Measurements from ENCODE around the gene TMEM120B.
"Not testable (repeated sequence)": the region's sequence is repeated elsewhere in the genome, so short reads cannot be mapped to it uniquely, and the experiment has no call there.

The TMEM120B gene

GRCh38 chr12:121755591-121755990 is 43.0 kb downstream of the TMEM120B start:
- Histone ChIP-seq H3K36me3 (ENCODE audit: control insufficient read depth in 2 of 2, insufficient read depth in 2 of 2, low read length in 2 of 2) (no peaks in the 10 kb centered on the region), H3K4me3 (ENCODE audit: low read length in 2 of 2) (no peak overlapping the region), H3K27me3 (ENCODE audit: control insufficient read depth in 2 of 2, insufficient read depth in 2 of 2, low read length in 2 of 2) (no peaks in the 10 kb centered on the region), H3K4me1 (ENCODE audit: control insufficient read depth in 2 of 2, insufficient read depth in 2 of 2, low read length in 2 of 2) (no peaks in the 10 kb centered on the region), H3K9me3 (ENCODE audit: control insufficient read depth in 2 of 2, low read length in 2 of 2) (no peaks in the 10 kb centered on the region), H3K27ac (ENCODE audit: low read depth in 2 of 2, low read length in 2 of 2) (no peak overlapping the region), H3K9ac (ENCODE audit: low read depth in 1 of 2, low read length in 2 of 2) (no peak overlapping the region)

- not testable (repeated sequence) for H3K27me3 ChIP-seq (ENCODE audit: control insufficient read depth in 2 of 2, insufficient read depth in 2 of 2, low read length in 2 of 2); H3K36me3 ChIP-seq (ENCODE audit: control insufficient read depth in 2 of 2, insufficient read depth in 2 of 2, low read length in 2 of 2); H3K9ac ChIP-seq (ENCODE audit: low read depth in 1 of 2, low read length in 2 of 2); H3K9me3 ChIP-seq (ENCODE audit: control insufficient read depth in 2 of 2, low read length in 2 of 2); H3K4me3 ChIP-seq (ENCODE audit: low read length in 2 of 2); H3K4me1 ChIP-seq (ENCODE audit: control insufficient read depth in 2 of 2, insufficient read depth in 2 of 2, low read length in 2 of 2); H3K27ac ChIP-seq (ENCODE audit: low read depth in 2 of 2, low read length in 2 of 2)
Observed at GRCh38 chr12:121758536-121758935, 46.0 kb downstream of the TMEM120B start.

GRCh38 chr12:121762269-121762668 is 49.7 kb downstream of the TMEM120B start:
- Histone ChIP-seq H3K4me1 (ENCODE audit: control insufficient read depth in 2 of 2, insufficient read depth in 2 of 2, low read length in 2 of 2) (no peaks in the 10 kb centered on the region), H3K36me3 (ENCODE audit: control insufficient read depth in 2 of 2, insufficient read depth in 2 of 2, low read length in 2 of 2) (no peaks in the 10 kb centered on the region), H3K9me3 (ENCODE audit: control insufficient read depth in 2 of 2, low read length in 2 of 2) (no peaks in the 10 kb centered on the region), H3K27me3 (ENCODE audit: control insufficient read depth in 2 of 2, insufficient read depth in 2 of 2, low read length in 2 of 2) (no peaks in the 10 kb centered on the region), H3K27ac (ENCODE audit: low read depth in 2 of 2, low read length in 2 of 2) (no peak overlapping the region), H3K4me3 (ENCODE audit: low read length in 2 of 2) (no peak overlapping the region), H3K9ac (ENCODE audit: low read depth in 1 of 2, low read length in 2 of 2) (no peak overlapping the region)

GRCh38 chr12:121764808-121765207 is 52.3 kb downstream of the TMEM120B start:
- Histone ChIP-seq H3K4me3 (ENCODE audit: low read length in 2 of 2) (no peak overlapping the region), H3K4me1 (ENCODE audit: control insufficient read depth in 2 of 2, insufficient read depth in 2 of 2, low read length in 2 of 2) (peaks cover 0 to 3% of the 10 kb centered on the region in 2 donors), H3K9ac (ENCODE audit: low read depth in 1 of 2, low read length in 2 of 2) (no peak overlapping the region), H3K36me3 (ENCODE audit: control insufficient read depth in 2 of 2, insufficient read depth in 2 of 2, low read length in 2 of 2) (no peaks in the 10 kb centered on the region), H3K9me3 (ENCODE audit: control insufficient read depth in 2 of 2, low read length in 2 of 2) (no peaks in the 10 kb centered on the region), H3K27me3 (ENCODE audit: control insufficient read depth in 2 of 2, insufficient read depth in 2 of 2, low read length in 2 of 2) (no peaks in the 10 kb centered on the region), H3K27ac (ENCODE audit: low read depth in 2 of 2, low read length in 2 of 2) (no peak overlapping the region)

- H3K36me3 ChIP-seq (ENCODE audit: control insufficient read depth in 2 of 2, insufficient read depth in 2 of 2, low read length in 2 of 2) = no peaks in the 10 kb centered on the region
- no peak overlapping the region for H3K27ac ChIP-seq (ENCODE audit: low read depth in 2 of 2, low read length in 2 of 2)
- H3K4me3 ChIP-seq (ENCODE audit: low read length in 2 of 2) = no peak overlapping the region
- no peaks in the 10 kb centered on the region for H3K27me3 ChIP-seq (ENCODE audit: control insufficient read depth in 2 of 2, insufficient read depth in 2 of 2, low read length in 2 of 2)
- no peaks in the 10 kb centered on the region for H3K9me3 ChIP-seq (ENCODE audit: control insufficient read depth in 2 of 2, low read length in 2 of 2)
- peaks cover 2 to 5% of the 10 kb centered on the region in 2 donors for H3K4me1 ChIP-seq (ENCODE audit: control insufficient read depth in 2 of 2, insufficient read depth in 2 of 2, low read length in 2 of 2)
- no peak overlapping the region for H3K9ac ChIP-seq (ENCODE audit: low read depth in 1 of 2, low read length in 2 of 2)
Observed at GRCh38 chr12:121765573-121765972, 53.0 kb downstream of the TMEM120B start.

GRCh38 chr12:121766290-121767039 is 53.9 kb downstream of the TMEM120B start:
- Histone ChIP-seq H3K36me3 (ENCODE audit: control insufficient read depth in 2 of 2, insufficient read depth in 2 of 2, low read length in 2 of 2) (no peaks in the 10 kb centered on the region), H3K27me3 (ENCODE audit: control insufficient read depth in 2 of 2, insufficient read depth in 2 of 2, low read length in 2 of 2) (no peaks in the 10 kb centered on the region), H3K27ac (ENCODE audit: low read depth in 2 of 2, low read length in 2 of 2) (no peak overlapping the region), H3K4me1 (ENCODE audit: control insufficient read depth in 2 of 2, insufficient read depth in 2 of 2, low read length in 2 of 2) (peaks cover 2 to 5% of the 10 kb centered on the region in 2 donors), H3K4me3 (ENCODE audit: low read length in 2 of 2) (no peak overlapping the region), H3K9me3 (ENCODE audit: control insufficient read depth in 2 of 2, low read length in 2 of 2) (no peaks in the 10 kb centered on the region), H3K9ac (ENCODE audit: low read depth in 1 of 2, low read length in 2 of 2) (no peak overlapping the region)

- Histone ChIP-seq H3K4me3 (ENCODE audit: low read length in 2 of 2) (no peak overlapping the region), H3K27ac (ENCODE audit: low read depth in 2 of 2, low read length in 2 of 2) (no peak overlapping the region), H3K9ac (ENCODE audit: low read depth in 1 of 2, low read length in 2 of 2) (no peak overlapping the region), H3K36me3 (ENCODE audit: control insufficient read depth in 2 of 2, insufficient read depth in 2 of 2, low read length in 2 of 2) (no peaks in the 10 kb centered on the region), H3K4me1 (ENCODE audit: control insufficient read depth in 2 of 2, insufficient read depth in 2 of 2, low read length in 2 of 2) (peaks cover 2 to 5% of the 10 kb centered on the region in 2 donors), H3K27me3 (ENCODE audit: control insufficient read depth in 2 of 2, insufficient read depth in 2 of 2, low read length in 2 of 2) (no peaks in the 10 kb centered on the region), H3K9me3 (ENCODE audit: control insufficient read depth in 2 of 2, low read length in 2 of 2) (no peaks in the 10 kb centered on the region)
Observed at GRCh38 chr12:121767525-121768016, 55.0 kb downstream of the TMEM120B start.

- Histone ChIP-seq H3K36me3 (ENCODE audit: control insufficient read depth in 2 of 2, insufficient read depth in 2 of 2, low read length in 2 of 2) (no peaks in the 10 kb centered on the region), H3K27ac (ENCODE audit: low read depth in 2 of 2, low read length in 2 of 2) (no peak overlapping the region), H3K9me3 (ENCODE audit: control insufficient read depth in 2 of 2, low read length in 2 of 2) (no peaks in the 10 kb centered on the region), H3K4me3 (ENCODE audit: low read length in 2 of 2) (no peak overlapping the region), H3K4me1 (ENCODE audit: control insufficient read depth in 2 of 2, insufficient read depth in 2 of 2, low read length in 2 of 2) (peaks cover 5 to 8% of the 10 kb centered on the region in 2 donors), H3K27me3 (ENCODE audit: control insufficient read depth in 2 of 2, insufficient read depth in 2 of 2, low read length in 2 of 2) (no peaks in the 10 kb centered on the region), H3K9ac (ENCODE audit: low read depth in 1 of 2, low read length in 2 of 2) (no peak overlapping the region)
Observed at GRCh38 chr12:121769297-121769830, 56.8 kb downstream of the TMEM120B start.

GRCh38 chr12:121769831-121770301 is 57.3 kb downstream of the TMEM120B start:
- Histone ChIP-seq H3K9ac (ENCODE audit: low read depth in 1 of 2, low read length in 2 of 2) (no peak overlapping the region), H3K36me3 (ENCODE audit: control insufficient read depth in 2 of 2, insufficient read depth in 2 of 2, low read length in 2 of 2) (no peaks in the 10 kb centered on the region), H3K4me3 (ENCODE audit: low read length in 2 of 2) (no peak overlapping the region), H3K4me1 (ENCODE audit: control insufficient read depth in 2 of 2, insufficient read depth in 2 of 2, low read length in 2 of 2) (peaks cover 5 to 8% of the 10 kb centered on the region in 2 donors), H3K27ac (ENCODE audit: low read depth in 2 of 2, low read length in 2 of 2) (no peak overlapping the region), H3K9me3 (ENCODE audit: control insufficient read depth in 2 of 2, low read length in 2 of 2) (no peaks in the 10 kb centered on the region), H3K27me3 (ENCODE audit: control insufficient read depth in 2 of 2, insufficient read depth in 2 of 2, low read length in 2 of 2) (no peaks in the 10 kb centered on the region)

GRCh38 chr12:121770388-121770787 is 57.8 kb downstream of the TMEM120B start:
- H3K27me3 ChIP-seq (ENCODE audit: control insufficient read depth in 2 of 2, insufficient read depth in 2 of 2, low read length in 2 of 2) = no peaks in the 10 kb centered on the region
- no peak overlapping the region for H3K9ac ChIP-seq (ENCODE audit: low read depth in 1 of 2, low read length in 2 of 2)

More at GRCh38 chr12:121770388-121770787, 57.8 kb downstream of the TMEM120B start:
- Histone ChIP-seq H3K27ac (ENCODE audit: low read depth in 2 of 2, low read length in 2 of 2) (no peak overlapping the region), H3K4me3 (ENCODE audit: low read length in 2 of 2) (no peak overlapping the region), H3K9me3 (ENCODE audit: control insufficient read depth in 2 of 2, low read length in 2 of 2) (no peaks in the 10 kb centered on the region), H3K36me3 (ENCODE audit: control insufficient read depth in 2 of 2, insufficient read depth in 2 of 2, low read length in 2 of 2) (no peaks in the 10 kb centered on the region), H3K4me1 (ENCODE audit: control insufficient read depth in 2 of 2, insufficient read depth in 2 of 2, low read length in 2 of 2) (peaks cover 5 to 8% of the 10 kb centered on the region in 2 donors)
